GM18861 (cell line): ENCODE results near the gene ANKAR.
A peak's percentile ranks its signal among the peaks of the same experiment; 100 is the strongest.
"Not testable (repeated sequence)": the region's sequence is repeated elsewhere in the genome, so short reads cannot be mapped to it uniquely, and the experiment has no call there.

Experiments used
- ATAC-seq: cut with Tn5 transposase; IDR thresholded peaks from one replicate; pipeline ENCODE4 v1.9.1; 2021; ENCODE audit not compliant: unreplicated experiment

ANKAR gene

GRCh38 chr2:189674374-189675112 lies at the start of gene ANKAR:
Gene ANKAR, plus strand, starts transcription at chr2:189674670. Its CDS starts 1,821 bp downstream, at chr2:189676491.
- peak; percentile 94 for ATAC-seq

- no peak for ATAC-seq
These were observed 48.8 kb upstream of the ANKAR start for GRCh38 chr2:189625636-189626035.

GRCh38 chr2:189627789-189628188 lies 46.7 kb upstream of the ANKAR start:
- no peak for ATAC-seq

GRCh38 chr2:189628817-189629530 lies 45.5 kb upstream of the ANKAR start:
- no peak for ATAC-seq

GRCh38 chr2:189629531-189630453 lies 44.7 kb upstream of the ANKAR start:
- ATAC-seq, result no peak

GRCh38 chr2:189631849-189632248 lies 42.6 kb upstream of the ANKAR start:
- ATAC-seq, result no peak

- no peak for ATAC-seq
These were observed 41.1 kb upstream of the ANKAR start for GRCh38 chr2:189633392-189633811.

GRCh38 chr2:189635353-189635752 lies 39.1 kb upstream of the ANKAR start:
- ATAC-seq, result no peak

- no peak for ATAC-seq
These were observed 36.0 kb upstream of the ANKAR start for GRCh38 chr2:189638301-189639006.

GRCh38 chr2:189639007-189639609 lies 35.4 kb upstream of the ANKAR start:
- ATAC-seq, result no peak

- no peak for ATAC-seq
These were observed 33.5 kb upstream of the ANKAR start for GRCh38 chr2:189641002-189641401.

GRCh38 chr2:189641590-189641989 lies 32.9 kb upstream of the ANKAR start:
- ATAC-seq, result no peak

- no peak for ATAC-seq
These were observed 27.9 kb upstream of the ANKAR start for GRCh38 chr2:189646521-189646920.

- ATAC-seq, result no peak
These were observed 25.5 kb upstream of the ANKAR start for GRCh38 chr2:189648846-189649509.

GRCh38 chr2:189651284-189651683 lies 23.2 kb upstream of the ANKAR start:
- ATAC-seq, result no peak

GRCh38 chr2:189653464-189653863 lies 21.0 kb upstream of the ANKAR start:
- ATAC-seq, result not testable (repeated sequence)

- ATAC-seq, result no peak
These were observed 19.8 kb upstream of the ANKAR start for GRCh38 chr2:189654641-189655040.

- peak; percentile 30 for ATAC-seq
These were observed 16.6 kb upstream of the ANKAR start for GRCh38 chr2:189657867-189658266.

GRCh38 chr2:189658306-189659212 lies 15.9 kb upstream of the ANKAR start:
- no peak for ATAC-seq
